GM12801 (cell line): ENCODE data around the gene PDXP.

Source experiments
- CTCF ChIP-seq: IDR thresholded peaks from one replicate; pipeline ENCODE4 v1.5.1; 2011; ENCODE audit warnings: control low read depth; ENCODE audit not compliant: insufficient read length; ENCODE audit errors: extremely low read depth

Gene PDXP

DNA sequence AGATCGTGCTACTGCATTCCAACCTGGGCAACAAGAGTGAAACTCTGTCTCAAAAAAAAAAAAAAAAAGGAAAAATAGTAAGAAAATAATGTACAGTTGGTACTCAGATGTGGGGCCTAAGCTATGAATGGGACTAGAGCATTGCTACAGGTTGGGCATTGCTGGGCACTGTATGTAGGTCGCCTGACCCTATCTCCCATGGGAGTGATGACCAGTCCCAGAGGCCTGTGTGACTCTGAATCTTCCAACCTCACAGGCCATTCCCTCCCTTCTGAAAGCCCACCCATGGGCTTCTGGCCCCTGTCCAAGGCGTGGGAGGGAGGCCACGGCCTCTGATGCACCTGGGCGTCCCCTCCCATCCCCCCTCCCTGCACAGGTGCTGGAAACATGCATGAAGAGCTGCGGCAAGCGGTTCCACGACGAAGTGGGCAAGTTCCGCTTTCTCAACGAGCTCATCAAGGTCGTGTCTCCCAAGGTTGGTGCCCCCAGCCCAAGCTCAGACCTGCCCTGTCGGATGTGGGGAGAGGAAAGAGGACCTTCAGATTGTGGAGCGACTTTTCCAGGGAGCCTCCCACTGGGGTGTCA is 40.4 kb upstream of the PDXP start:
- no peak for TF ChIP-seq CTCF

- TF ChIP-seq CTCF: no peak
Observed at GRCh38 chr22:37618674-37619073, 39.8 kb upstream of the PDXP start.

GRCh38 chr22:37619991-37620390 is 38.5 kb upstream of the PDXP start:
- no peak for TF ChIP-seq CTCF

DNA sequence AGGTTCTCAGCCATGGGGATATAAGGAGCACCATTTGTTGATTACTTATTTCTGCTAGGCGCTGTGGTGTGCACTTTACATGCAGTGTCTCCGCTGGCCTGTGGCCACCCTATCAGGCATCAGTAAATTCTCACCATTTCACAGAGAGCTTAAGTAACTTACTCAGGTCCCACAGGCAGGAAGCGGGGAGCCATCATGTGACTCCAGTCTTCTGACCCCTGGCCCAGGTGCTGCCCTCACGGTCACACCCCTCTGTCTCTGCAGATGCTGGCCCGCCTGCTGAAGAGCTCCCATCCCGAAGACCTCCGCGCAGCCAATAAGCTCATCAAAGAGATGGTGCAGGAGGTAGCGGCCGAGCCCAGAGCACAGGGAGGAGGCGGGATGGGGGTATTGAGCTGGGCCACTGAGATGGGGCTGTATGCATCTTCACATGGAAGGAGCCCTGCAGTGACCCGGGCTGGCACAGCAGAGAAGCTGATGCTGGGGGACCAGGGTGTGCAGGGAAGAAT is 37.1 kb upstream of the PDXP start:
- TF ChIP-seq CTCF: no peak

- TF ChIP-seq CTCF: no peak
Observed at GRCh38 chr22:37623075-37624016, 35.2 kb upstream of the PDXP start.

GRCh38 chr22:37624017-37624365 is 34.5 kb upstream of the PDXP start:
- TF ChIP-seq CTCF: no peak

DNA sequence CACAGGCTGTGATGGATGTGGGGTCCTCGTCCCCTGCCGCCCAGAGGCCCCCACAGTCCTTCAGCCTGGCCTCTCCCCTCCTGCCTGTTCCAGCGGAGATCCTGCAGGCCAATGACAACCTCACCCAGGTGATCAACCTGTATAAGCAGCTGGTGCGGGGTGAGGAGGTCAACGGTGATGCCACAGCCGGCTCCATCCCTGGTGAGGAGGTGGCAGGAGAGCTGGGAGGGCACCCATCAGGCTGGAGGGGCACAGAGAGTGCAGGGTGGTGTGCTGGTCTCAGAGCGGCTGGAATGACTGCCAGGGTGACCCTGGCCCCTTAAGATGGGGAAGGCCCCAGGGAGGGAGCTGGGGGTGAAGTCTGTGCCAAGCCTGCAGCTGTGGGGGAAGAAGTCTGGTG is 33.6 kb upstream of the PDXP start:
- TF ChIP-seq CTCF: no peak
